T-cell (primary cell): ENCODE data around the gene RRBP1. TPM values are rescaled to one million over a fixed set of nuclear protein-coding genes. Genes with fewer than 3 reads are reported as not detected.

Experiments
- ATAC-seq, 4 experiments: fragments of 200-7000 bp in 3 of 4; fragments of 150-1000 bp in 1 of 4; cut with Tn5 transposase; replicated peaks in 1 of 4; 1 replicate in 3 of 4; 2 replicates in 1 of 4; pipeline ENCODE4 v1.10.0; 2021; ENCODE audit warnings: moderate library complexity in 3 of 4, mild to moderate bottlenecking in 2 of 4, moderate number of reproducible peaks in 1 of 4
- CTCF ChIA-PET, 2 donors: fragments of 300-600 bp; sonication (Branson Sonifier 250); formaldehyde crosslinking; loops; one replicate each; lab custom pipeline; 2022; ENCODE audit warnings: antibody characterized with exemption in 2 of 2; lab: Charles Lee
- POLR2A ChIA-PET, 2 donors: fragments of 300-600 bp; sonication (Branson Sonifier 250); formaldehyde crosslinking; loops; one replicate each; lab custom pipeline; 2022; ENCODE audit warnings: antibody characterized with exemption in 2 of 2; lab: Charles Lee
- DNase-seq, 35 experiments: peaks; one replicate each; pipeline versions ENCODE4 v3.0.0 to v3.0.0-alpha.2; 2013 to 2023
- H3K27ac ChIP-seq: one replicate; pipeline ENCODE4 v1.5.1; 2013; ENCODE audit warnings: low read length
- H3K27me3 ChIP-seq, 2 experiments: replicated peaks in 1 of 2; 1 replicate in 1 of 2; 2 replicates in 1 of 2; pipeline versions ENCODE4 v1.6.1 to v1.7.0; 2013; ENCODE audit warnings: low read length in 1 of 2, mixed read lengths in 1 of 2; ENCODE audit not compliant: control insufficient read depth in 2 of 2, insufficient read depth in 2 of 2; ENCODE audit errors: extremely low read depth in 1 of 2
- H3K36me3 ChIP-seq, 2 donors: 1 replicate in 1 of 2; 2 replicates in 1 of 2; pipeline versions ENCODE4 v1.6.1 to v1.7.0; 2013; ENCODE audit warnings: low read length in 1 of 2; ENCODE audit not compliant: control insufficient read depth in 2 of 2, insufficient read depth in 1 of 2; ENCODE audit errors: extremely low read depth in 1 of 2
- H3K4me1 ChIP-seq, 2 experiments: 1 replicate in 1 of 2; 2 replicates in 1 of 2; pipeline versions ENCODE4 v1.6.1 to v1.7.0; 2013; ENCODE audit warnings: low read length in 2 of 2, mixed read lengths in 1 of 2; ENCODE audit not compliant: insufficient read depth in 2 of 2, control insufficient read depth in 1 of 2; ENCODE audit errors: extremely low read depth in 1 of 2
- H3K4me3 ChIP-seq, 2 donors: 1 replicate in 1 of 2; 2 replicates in 1 of 2; pipeline versions ENCODE4 v1.5.1 to v1.7.0; 2013; ENCODE audit warnings: mild to moderate bottlenecking in 2 of 2, low read length in 1 of 2, moderate library complexity in 1 of 2; ENCODE audit not compliant: control insufficient read depth in 1 of 2; ENCODE audit errors: extremely low read depth in 1 of 2
- H3K9me3 ChIP-seq: 2 replicates; pipeline ENCODE4 v1.7.0; 2013
- H3K27ac Mint-ChIP-seq, 2 donors: one replicate each; pipeline ENCODE4 v1.8.0; 2020 to 2021; ENCODE audit warnings: mild to moderate bottlenecking in 2 of 2, mixed read lengths in 2 of 2
- H3K27me3 Mint-ChIP-seq, 2 donors: one replicate each; pipeline ENCODE4 v1.8.0; 2021 to 2022; ENCODE audit warnings: mixed read lengths in 2 of 2
- H3K36me3 Mint-ChIP-seq: one replicate; pipeline ENCODE4 v1.8.0; 2021; ENCODE audit warnings: mixed read lengths
- H3K4me1 Mint-ChIP-seq, 3 donors: one replicate each; pipeline ENCODE4 v1.8.0; 2020 to 2022; ENCODE audit warnings: mixed read lengths in 3 of 3, mild to moderate bottlenecking in 1 of 3
- H3K4me3 Mint-ChIP-seq, 3 donors: one replicate each; pipeline ENCODE4 v1.8.0; 2020 to 2022; ENCODE audit warnings: mild to moderate bottlenecking in 3 of 3, mixed read lengths in 3 of 3, moderate library complexity in 3 of 3
- H3K9me3 Mint-ChIP-seq, 3 donors: one replicate each; pipeline ENCODE4 v1.8.0; 2020 to 2022; ENCODE audit warnings: mixed read lengths in 3 of 3
- WGBS: methylation state at CpG from one replicate; pipeline ENCODE4 v1.1.5; 2013; ENCODE audit warnings: missing lambda C conversion rate; ENCODE audit not compliant: insufficient coverage; 5-methylcytosine and 5-hydroxymethylcytosine counted together
- total RNA-seq, 35 experiments: library from RNA in 6 of 35; stranded (reverse) in 6 of 35; fragments of 120-200 nt in 1 of 35; gene quantifications; one replicate each; pipeline versions ENCODE4 v1.2.1 to v1.2.4 and lab custom pipeline; 2013 to 2026

Gene RRBP1
- total RNA-seq, 5 donors from 2014 or later (not counting 1 experiment from before 2014, with no cell fraction given) = 26.3 to 32.4 (median 30.1) TPM

GRCh38 chr20:17701826-17702225 is 19.8 kb upstream of the RRBP1 start:
- no peak overlapping the region for H3K27ac Mint-ChIP-seq
- no peak for DNase-seq
- ChIA-PET POLR2A (no interaction called here), CTCF (interaction anchor here in 1 of 2 donors (0.9 kb wide), 1 partner anchor 11 kb away, joined by 3 read pairs; no protein-coding TSS in a partner anchor)
- H3K4me3 Mint-ChIP-seq = no peak overlapping the region
- H3K36me3 Mint-ChIP-seq = no peaks in the 10 kb centered on the region
- 72% methylated on average over 2 of the region's 4 CpGs for WGBS
- Histone ChIP-seq H3K27ac (no peak overlapping the region), H3K27me3 (peaks cover 0 to 2% of the 10 kb centered on the region in 2 experiments), H3K36me3 (no peaks in the 10 kb centered on the region), H3K9me3 (no peaks in the 10 kb centered on the region), H3K4me3 (no peak overlapping the region), H3K4me1 (no peaks in the 10 kb centered on the region)
- ATAC-seq = no peak
- no peaks in the 10 kb centered on the region for H3K9me3 Mint-ChIP-seq
- no peaks in the 10 kb centered on the region for H3K4me1 Mint-ChIP-seq
- H3K27me3 Mint-ChIP-seq = no peaks in the 10 kb centered on the region

- Mint-ChIP-seq H3K27ac (no peak overlapping the region), H3K4me3 (no peak overlapping the region), H3K9me3 (no peaks in the 10 kb centered on the region), H3K4me1 (no peaks in the 10 kb centered on the region), H3K27me3 (peaks cover 0 to 3% of the 10 kb centered on the region in 2 donors), H3K36me3 (no peaks in the 10 kb centered on the region)
- no peak for ATAC-seq
- ChIA-PET CTCF (interaction anchor here in 1 of 2 donors (1.2 kb wide), 1 partner anchor 18 kb away, joined by 3 read pairs; no protein-coding TSS in a partner anchor), POLR2A (no interaction called here)
- no peak overlapping the region for H3K27ac ChIP-seq
- DNase-seq = no peak
- 71% methylated on average over 3 of the region's 7 CpGs for WGBS
- H3K27me3 ChIP-seq = peaks cover 0 to 2% of the 10 kb centered on the region in 2 experiments
- H3K36me3 ChIP-seq = no peaks in the 10 kb centered on the region
- no peak overlapping the region for H3K4me3 ChIP-seq
- H3K9me3 ChIP-seq = no peaks in the 10 kb centered on the region
- H3K4me1 ChIP-seq = no peaks in the 10 kb centered on the region
Observed at GRCh38 chr20:17700637-17701036, 18.6 kb upstream of the RRBP1 start.

GRCh38 chr20:17699931-17700351 is 17.9 kb upstream of the RRBP1 start, which contains the start of gene BANF2:
TSS of gene BANF2 (plus strand) at chr20:17699966. CDS start at chr20:17725026, 25,060 bp downstream.
- peaks cover 0 to 5% of the 10 kb centered on the region in 2 donors for H3K27me3 Mint-ChIP-seq
- DNase-seq = no peak
- 95% methylated on average over 3 of the region's 3 CpGs for WGBS
- H3K36me3 Mint-ChIP-seq = no peaks in the 10 kb centered on the region
- H3K27ac Mint-ChIP-seq = no peak within 1 kb of the TSS
- no peaks in the 10 kb centered on the region for H3K4me1 Mint-ChIP-seq
- Histone ChIP-seq H3K4me1 (no peaks in the 10 kb centered on the region), H3K27me3 (peaks cover 0 to 2% of the 10 kb centered on the region in 2 experiments), H3K36me3 (no peaks in the 10 kb centered on the region), H3K4me3 (no peak within 1 kb of the TSS), H3K27ac (no peak within 1 kb of the TSS), H3K9me3 (no peaks in the 10 kb centered on the region)
- no peaks in the 10 kb centered on the region for H3K9me3 Mint-ChIP-seq
- ATAC-seq = no peak
- CTCF ChIA-PET = interaction anchor here in 1 of 2 donors (1.2 kb wide), 1 partner anchor 17 kb away, joined by 3 read pairs; no protein-coding TSS in a partner anchor
- H3K4me3 Mint-ChIP-seq = no peak within 1 kb of the TSS
- POLR2A ChIA-PET = no interaction called here

GRCh38 chr20:17698384-17698783 is 16.3 kb upstream of the RRBP1 start:
- CTCF ChIA-PET = no interaction called here
- Histone ChIP-seq H3K27me3 (peaks cover 0 to 10% of the 10 kb centered on the region in 2 experiments), H3K9me3 (no peaks in the 10 kb centered on the region), H3K36me3 (no peaks in the 10 kb centered on the region), H3K27ac (no peak overlapping the region), H3K4me3 (no peak overlapping the region), H3K4me1 (no peaks in the 10 kb centered on the region)
- 47% methylated on average over 4 of the region's 5 CpGs for WGBS
- Mint-ChIP-seq H3K9me3 (no peaks in the 10 kb centered on the region), H3K27me3 (peaks cover 7 to 11% of the 10 kb centered on the region in 2 donors), H3K4me1 (no peaks in the 10 kb centered on the region), H3K27ac (no peak overlapping the region), H3K4me3 (no peak overlapping the region), H3K36me3 (no peaks in the 10 kb centered on the region)
- POLR2A ChIA-PET = no interaction called here
- DNase-seq = no peak
- ATAC-seq = no peak

- no peaks in the 10 kb centered on the region for H3K4me1 ChIP-seq
- H3K27me3 ChIP-seq = peaks cover 0 to 14% of the 10 kb centered on the region in 2 experiments
- H3K27ac Mint-ChIP-seq = no peak overlapping the region
- no peaks in the 10 kb centered on the region for H3K36me3 Mint-ChIP-seq
- DNase-seq (no peak), ATAC-seq (no peak)
- POLR2A ChIA-PET = no interaction called here
- no peak overlapping the region for H3K4me3 Mint-ChIP-seq
- CTCF ChIA-PET = no interaction called here
- H3K4me1 Mint-ChIP-seq = no peaks in the 10 kb centered on the region
- no peak overlapping the region for H3K4me3 ChIP-seq
- peaks cover 11 to 14% of the 10 kb centered on the region in 2 donors for H3K27me3 Mint-ChIP-seq
- H3K27ac ChIP-seq = no peak overlapping the region
- H3K9me3 Mint-ChIP-seq = no peaks in the 10 kb centered on the region
- no peaks in the 10 kb centered on the region for H3K9me3 ChIP-seq
- no peaks in the 10 kb centered on the region for H3K36me3 ChIP-seq
- WGBS = 100% methylated on average over 1 of the region's 1 CpG
Observed at GRCh38 chr20:17697171-17697570, 15.1 kb upstream of the RRBP1 start.

- Mint-ChIP-seq H3K4me1 (no peaks in the 10 kb centered on the region), H3K36me3 (no peaks in the 10 kb centered on the region), H3K4me3 (no peak overlapping the region), H3K27me3 (peaks cover 18 to 22% of the 10 kb centered on the region in 2 donors), H3K27ac (no peak overlapping the region), H3K9me3 (no peaks in the 10 kb centered on the region)
- Histone ChIP-seq H3K27ac (no peak overlapping the region), H3K9me3 (no peaks in the 10 kb centered on the region), H3K36me3 (no peaks in the 10 kb centered on the region), H3K4me1 (no peaks in the 10 kb centered on the region), H3K27me3 (peaks cover 0 to 14% of the 10 kb centered on the region in 2 experiments), H3K4me3 (no peak overlapping the region)
- ATAC-seq (no peak), DNase-seq (no peak)
- CTCF ChIA-PET = no interaction called here
- POLR2A ChIA-PET = no interaction called here
- WGBS = no CpG with 5 or more reads among the region's 1 CpG
Observed at GRCh38 chr20:17696287-17696686, 14.2 kb upstream of the RRBP1 start.
